ENCODE data around the gene GALNT10. TPM values are rescaled to one million over a fixed set of nuclear protein-coding genes. Genes with fewer than 3 reads are reported as not detected.

Gene GALNT10
- total and polyA plus RNA-seq, 2 of the 4 experiments (the other 2 are of a cell fraction), result 46.2 to 67.0 TPM

DNA sequence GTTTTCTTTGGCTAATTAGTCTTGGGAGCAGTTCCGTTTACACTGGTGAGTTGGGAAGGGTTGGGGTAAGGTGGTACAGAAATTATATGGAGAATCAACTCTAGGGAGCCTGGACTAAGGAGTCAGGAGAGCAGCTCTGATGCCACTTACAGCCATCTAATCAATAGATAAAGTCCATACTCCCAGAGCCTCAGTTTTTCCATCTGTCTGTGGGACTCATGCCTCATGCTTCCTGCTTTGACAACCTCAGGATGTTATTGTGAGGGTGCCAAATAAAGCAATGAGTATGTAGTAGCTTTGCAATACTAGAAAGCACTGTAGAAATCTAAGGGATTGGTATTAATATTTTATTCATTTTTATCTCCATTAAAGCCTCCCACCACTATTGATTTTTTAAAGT, 105.0 kb downstream of the GALNT10 start:
- CTCF ChIA-PET, result no interaction called here
- H4K5ac ChIP-seq (ENCODE audit: low read depth, low read length), result no peak overlapping the region

More for the DNA sequence above, 105.0 kb downstream of the GALNT10 start:
- Histone ChIP-seq H3K18ac (ENCODE audit: low read depth, low read length) (no peak overlapping the region), H3K4me1 (ENCODE audit: control insufficient read depth, insufficient read depth, low read length) (no peaks in the 10 kb centered on the region), H2AK9ac (replicated peaks; ENCODE audit: low read depth, low read length, poor library complexity) (no peak overlapping the region), H3K27ac (ENCODE audit: insufficient read depth, low read length) (no peak overlapping the region), H4K8ac (ENCODE audit: low read depth in 2 of 2, low read length in 2 of 2) (no peak overlapping the region), H2BK15ac (ENCODE audit: low read depth, low read length) (no peak overlapping the region), H4K91ac (ENCODE audit: insufficient read depth, low read depth, low read length) (no peak overlapping the region), H3K14ac (replicated peaks; ENCODE audit: low read depth, low read length) (no peak overlapping the region), H3K9ac (ENCODE audit: low read depth, low read length) (no peak overlapping the region), H3K9me3 (ENCODE audit: control insufficient read depth, insufficient read depth, low read length) (no peaks in the 10 kb centered on the region), H2AFZ (replicated peaks; ENCODE audit: low read length, poor library complexity) (no peak overlapping the region), H3K56ac (ENCODE audit: extremely low read depth, insufficient read depth, low read length) (no peak overlapping the region), H3K27me3 (ENCODE audit: control insufficient read depth, insufficient read depth, low read length) (no peaks in the 10 kb centered on the region), H2BK20ac (ENCODE audit: low read depth, low read length) (no peak overlapping the region), H2BK5ac (ENCODE audit: low read depth, low read length, poor library complexity, severe bottlenecking) (no peak overlapping the region), H2BK120ac (ENCODE audit: low read depth, low read length) (no peak overlapping the region), H3K36me3 (ENCODE audit: control insufficient read depth, insufficient read depth, low read length) (peaks cover 11% of the 10 kb centered on the region), H4K20me1 (ENCODE audit: insufficient read depth, low read length) (no peaks in the 10 kb centered on the region), H3K9me1 (ENCODE audit: insufficient read depth, low read length) (peaks cover 11% of the 10 kb centered on the region), H3K4me2 (ENCODE audit: low read depth, low read length) (no peak overlapping the region), H3K4ac (ENCODE audit: low read depth, low read length) (no peak overlapping the region), H2AK5ac (ENCODE audit: low read depth, low read length) (no peak overlapping the region), H3K4me3 (ENCODE audit: insufficient read depth, low read depth, low read length) (no peak overlapping the region), H3K79me1 (ENCODE audit: low read depth in 1 of 2, low read length in 2 of 2) (peaks cover 18 to 51% of the 10 kb centered on the region in 2 experiments; a peak in 3 of 4 replicates), H3K23ac (ENCODE audit: low read depth, low read length) (no peak overlapping the region)
- dilution Hi-C loops (cut with HindIII; ENCODE audit: low sequenced_read_pairs, unreplicated experiment) (no loop called here), intact Hi-C loops (cut with micrococcal nuclease) (no loop called here), in situ Hi-C loops (cut with MboI; ENCODE audit: low sequenced_read_pairs) (no loop called here)
- no CpG with 5 or more reads among the region's 1 CpG for WGBS, 2 experiments (ENCODE audit: extremely low coverage in 2 of 2, insufficient read length in 1 of 2)
- TF ChIP-seq NFE2L2 (IDR thresholded peaks at IDR 0.05; ENCODE audit: low read depth, low read length) (no peak), MAZ (IDR thresholded peaks at IDR 0.05; ENCODE audit: borderline replicate concordance, low read depth, low read length) (no peak), FOS (IDR thresholded peaks at IDR 0.05; ENCODE audit: low read depth, low read length) (no peak)
- TF ChIP-seq, protein P1, sequence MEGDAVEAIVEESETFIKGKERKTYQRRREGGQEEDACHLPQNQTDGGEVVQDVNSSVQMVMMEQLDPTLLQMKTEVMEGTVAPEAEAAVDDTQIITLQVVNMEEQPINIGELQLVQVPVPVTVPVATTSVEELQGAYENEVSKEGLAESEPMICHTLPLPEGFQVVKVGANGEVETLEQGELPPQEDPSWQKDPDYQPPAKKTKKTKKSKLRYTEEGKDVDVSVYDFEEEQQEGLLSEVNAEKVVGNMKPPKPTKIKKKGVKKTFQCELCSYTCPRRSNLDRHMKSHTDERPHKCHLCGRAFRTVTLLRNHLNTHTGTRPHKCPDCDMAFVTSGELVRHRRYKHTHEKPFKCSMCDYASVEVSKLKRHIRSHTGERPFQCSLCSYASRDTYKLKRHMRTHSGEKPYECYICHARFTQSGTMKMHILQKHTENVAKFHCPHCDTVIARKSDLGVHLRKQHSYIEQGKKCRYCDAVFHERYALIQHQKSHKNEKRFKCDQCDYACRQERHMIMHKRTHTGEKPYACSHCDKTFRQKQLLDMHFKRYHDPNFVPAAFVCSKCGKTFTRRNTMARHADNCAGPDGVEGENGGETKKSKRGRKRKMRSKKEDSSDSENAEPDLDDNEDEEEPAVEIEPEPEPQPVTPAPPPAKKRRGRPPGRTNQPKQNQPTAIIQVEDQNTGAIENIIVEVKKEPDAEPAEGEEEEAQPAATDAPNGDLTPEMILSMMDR (conservative IDR thresholded peaks at IDR 0.05; ENCODE audit: low read depth, low read length), result no peak
- BruUV-seq (replicated peaks), result no TSS peak
- POLR2A ChIA-PET (ENCODE audit: unreplicated experiment), result no interaction called here
- ATAC-seq (ENCODE audit: low read depth) (no peak), DNase-seq (no peak)

All from IMR-90 (cell line).